Lower leg skin (tissue), 4 donors: Measurements from ENCODE around the gene ADGB. TPM values are rescaled to one million over a fixed set of nuclear protein-coding genes. Genes with fewer than 3 reads are reported as not detected.
"Not testable (repeated sequence)": the region's sequence is repeated elsewhere in the genome, so short reads cannot be mapped to it uniquely, and the experiment has no call there.

Source experiments
- DNase-seq, 2 donors: peaks; one replicate each; pipeline ENCODE4 v3.0.0-alpha.2; 2019; ENCODE audit warnings: low spot score in 2 of 2
- H3K4me3 ChIP-seq: fragments of 200-600 bp; sonication (generic); 2 replicates; pipeline ENCODE4 v1.5.1; 2017; ENCODE audit warnings: mild to moderate bottlenecking, low read depth; ENCODE audit not compliant: poor library complexity, severe bottlenecking
- POLR2A ChIP-seq, 2 donors: fragments of 450-650 bp; IDR thresholded peaks; one replicate each; pipeline ENCODE4 v1.6.1; 2016 to 2017; ENCODE audit warnings: antibody characterized with exemption in 2 of 2, mild to moderate bottlenecking in 1 of 2, moderate library complexity in 1 of 2
- WGBS, 2 donors: methylation state at CpG; one replicate each; pipeline ENCODE4 v1.1.5; 2018; 5-methylcytosine and 5-hydroxymethylcytosine counted together
- intact Hi-C: fragments of 100-400 bp; cut with DNase I; formaldehyde crosslinking; loops from one replicate; pipeline ENCODE4 v1.15.0; 2023; ENCODE audit warnings: low total_unique reads
- total RNA-seq, 4 donors: library from RNA; depleted of rRNA; stranded (reverse); fragments of >200 nt; gene quantifications; one replicate each; pipeline ENCODE4 v1.1.0, GENCODE V29; 2016
- TF ChIP-seq, protein P1 (sequence below), 3 donors: fragments of 450-650 bp; IDR thresholded peaks; one replicate each; pipeline ENCODE4 v1.5.1; 2016; ENCODE audit warnings: antibody characterized with exemption in 3 of 3, mild to moderate bottlenecking in 3 of 3, moderate library complexity in 2 of 3

ADGB gene
- total RNA-seq, 4 donors from 2014 or later: 0.06 to 1.9 (median 1.8) TPM; not detected in 1

DNA sequence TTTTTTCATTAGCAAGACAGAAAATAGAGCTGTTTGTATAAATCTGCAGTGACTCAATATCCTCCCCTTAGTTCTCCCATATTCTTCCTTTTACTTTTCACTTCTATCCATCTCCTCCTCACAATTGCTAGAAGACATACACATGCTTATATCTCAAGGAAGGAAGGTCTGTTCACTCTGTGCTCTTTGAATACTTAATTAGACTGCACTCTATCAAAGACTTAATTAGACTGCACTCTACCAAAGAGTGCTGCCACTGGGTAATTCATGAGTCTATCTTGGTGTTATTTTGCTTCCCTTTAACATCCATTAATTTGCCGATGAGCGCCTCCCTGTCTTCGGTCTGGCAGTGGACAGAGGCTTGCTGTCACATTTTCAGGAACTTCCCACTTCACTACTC, 241.9 kb downstream of the ADGB start:
- no peak for DNase-seq
- intact Hi-C loops: no loop called here
- 93 to 97% methylated on average over 3 of the region's 3 CpGs for WGBS, 2 donors
- TF ChIP-seq, protein P1, sequence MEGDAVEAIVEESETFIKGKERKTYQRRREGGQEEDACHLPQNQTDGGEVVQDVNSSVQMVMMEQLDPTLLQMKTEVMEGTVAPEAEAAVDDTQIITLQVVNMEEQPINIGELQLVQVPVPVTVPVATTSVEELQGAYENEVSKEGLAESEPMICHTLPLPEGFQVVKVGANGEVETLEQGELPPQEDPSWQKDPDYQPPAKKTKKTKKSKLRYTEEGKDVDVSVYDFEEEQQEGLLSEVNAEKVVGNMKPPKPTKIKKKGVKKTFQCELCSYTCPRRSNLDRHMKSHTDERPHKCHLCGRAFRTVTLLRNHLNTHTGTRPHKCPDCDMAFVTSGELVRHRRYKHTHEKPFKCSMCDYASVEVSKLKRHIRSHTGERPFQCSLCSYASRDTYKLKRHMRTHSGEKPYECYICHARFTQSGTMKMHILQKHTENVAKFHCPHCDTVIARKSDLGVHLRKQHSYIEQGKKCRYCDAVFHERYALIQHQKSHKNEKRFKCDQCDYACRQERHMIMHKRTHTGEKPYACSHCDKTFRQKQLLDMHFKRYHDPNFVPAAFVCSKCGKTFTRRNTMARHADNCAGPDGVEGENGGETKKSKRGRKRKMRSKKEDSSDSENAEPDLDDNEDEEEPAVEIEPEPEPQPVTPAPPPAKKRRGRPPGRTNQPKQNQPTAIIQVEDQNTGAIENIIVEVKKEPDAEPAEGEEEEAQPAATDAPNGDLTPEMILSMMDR (IDR thresholded peaks at IDR 0.05): no peak
- no peak for TF ChIP-seq POLR2A (IDR thresholded peaks at IDR 0.05)
- no peak overlapping the region for H3K4me3 ChIP-seq

- intact Hi-C loops: no loop called here
- no peak overlapping the region for H3K4me3 ChIP-seq
- no peak for TF ChIP-seq POLR2A (IDR thresholded peaks at IDR 0.05)
- TF ChIP-seq, protein P1 (IDR thresholded peaks at IDR 0.05): no peak
- WGBS, 2 donors: 42 to 58% methylated on average over 1 of the region's 1 CpG
- no peak for DNase-seq
These were observed 248.7 kb downstream of the ADGB start for GRCh38 chr6:146847426-146847825.

DNA sequence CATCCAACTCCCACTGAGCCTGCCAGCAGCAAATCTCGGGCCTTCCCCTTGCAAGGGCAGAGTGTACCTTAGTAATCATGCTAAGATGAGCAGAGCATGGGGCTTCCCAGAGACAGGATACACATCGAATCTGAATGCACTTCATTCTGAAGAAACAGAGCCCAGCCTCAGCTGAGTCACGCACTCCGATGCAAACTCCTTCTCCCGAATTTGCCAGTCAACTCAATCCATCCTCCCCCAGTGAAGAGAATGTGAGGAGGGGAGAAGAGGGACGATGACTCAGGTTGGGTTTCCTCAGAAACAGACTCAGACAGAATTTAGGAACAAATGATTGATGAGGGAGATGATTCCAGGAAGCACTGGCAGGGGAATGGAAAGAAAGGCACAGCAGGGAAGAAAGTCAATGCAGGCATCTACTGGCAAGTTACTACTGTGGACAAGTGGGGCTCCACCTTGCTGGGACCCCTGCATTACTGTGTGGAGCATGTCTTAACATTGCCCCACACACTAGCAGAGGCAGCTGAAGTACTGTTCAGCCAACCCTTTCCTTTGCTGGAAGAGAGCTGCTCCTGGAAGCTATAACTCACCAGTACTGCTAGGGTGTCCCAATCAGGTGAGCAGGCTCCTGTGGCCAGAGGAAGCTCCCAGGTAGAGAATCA, 251.6 kb downstream of the ADGB start:
- intact Hi-C loops: no loop called here
- TF ChIP-seq, protein P1 (IDR thresholded peaks at IDR 0.05): no peak
- TF ChIP-seq POLR2A (IDR thresholded peaks at IDR 0.05): no peak
- DNase-seq: no peak
- WGBS, 2 donors: 65 to 70% methylated on average over 6 of the region's 6 CpGs
- H3K4me3 ChIP-seq: no peak overlapping the region

- H3K4me3 ChIP-seq: no peak overlapping the region
- TF ChIP-seq, protein P1 (IDR thresholded peaks at IDR 0.05): no peak
- no peak for TF ChIP-seq POLR2A (IDR thresholded peaks at IDR 0.05)
- intact Hi-C loops: no loop called here
- no peak for DNase-seq
These were observed 252.2 kb downstream of the ADGB start for GRCh38 chr6:146850981-146851380.

GRCh38 chr6:146851837-146852236, 253.1 kb downstream of the ADGB start:
- H3K4me3 ChIP-seq: no peak overlapping the region
- intact Hi-C loops: no loop called here
- no peak for TF ChIP-seq POLR2A (IDR thresholded peaks at IDR 0.05)
- no peak for DNase-seq
- 55 to 67% methylated on average over 1 of the region's 1 CpG for WGBS, 2 donors

GRCh38 chr6:146854521-146855255, 255.9 kb downstream of the ADGB start:
- H3K4me3 ChIP-seq, DNase-seq, intact Hi-C loops: not testable (repeated sequence)
- WGBS, 2 donors: 67 to 69% methylated on average over 6 of the region's 6 CpGs
